Gastrocnemius medialis (tissue), 4 donors: ENCODE data around the gene CRYM. TPM values are rescaled to one million over a fixed set of nuclear protein-coding genes. Genes with fewer than 3 reads are reported as not detected.

Experiments used
- ATAC-seq, 2 donors: fragments of 150-250 bp; one replicate each; pipeline ENCODE4 v1.9.1; 2016
- DNase-seq, 2 donors: peaks; one replicate each; pipeline ENCODE4 v3.0.0-alpha.2; 2019
- H3K27ac ChIP-seq, 4 donors: fragments of 200-600 bp; sonication (generic); 1 replicate in 1 of 4; 2 replicates in 3 of 4; pipeline ENCODE4 v1.5.1; 2016 to 2018; ENCODE audit warnings: mild to moderate bottlenecking in 2 of 4, moderate library complexity in 1 of 4
- H3K27me3 ChIP-seq, 3 donors: fragments of 200-600 bp; sonication (generic) in 2 of 3; 1 replicate in 1 of 3; 2 replicates in 2 of 3; pipeline versions ENCODE4 v1.5.1 to v1.6.0; 2016 to 2019; ENCODE audit warnings: mild to moderate bottlenecking in 1 of 3, moderate library complexity in 1 of 3
- H3K36me3 ChIP-seq, 2 donors: fragments of 200-600 bp; sonication (generic) in 1 of 2; one replicate each; pipeline ENCODE4 v1.5.1; 2017 to 2018
- H3K4me1 ChIP-seq, 2 donors: fragments of 200-600 bp; sonication (generic) in 1 of 2; one replicate each; pipeline ENCODE4 v1.5.1; 2016 to 2017; ENCODE audit warnings: mild to moderate bottlenecking in 2 of 2
- H3K4me3 ChIP-seq, 4 donors: fragments of 200-600 bp; sonication (generic) in 3 of 4; 1 replicate in 1 of 4; 2 replicates in 3 of 4; pipeline ENCODE4 v1.5.1; 2016 to 2019; ENCODE audit warnings: mild to moderate bottlenecking in 2 of 4
- H3K9me3 ChIP-seq, 3 donors: fragments of 200-600 bp; sonication (generic) in 2 of 3; 1 replicate in 1 of 3; 2 replicates in 2 of 3; pipeline ENCODE4 v1.5.1; 2016 to 2019
- CTCF ChIP-seq, 5 experiments: fragments of 450-650 bp in 3 of 5; fragments of 200-600 bp in 2 of 5; sonication (generic) in 2 of 5; IDR thresholded peaks in 4 of 5; conservative IDR thresholded peaks in 1 of 5; 1 replicate in 4 of 5; 2 replicates in 1 of 5; pipeline ENCODE4 v1.5.1; 2016 to 2019; ENCODE audit warnings: antibody characterized with exemption in 5 of 5, mild to moderate bottlenecking in 3 of 5, moderate library complexity in 3 of 5
- POLR2A ChIP-seq, 2 donors: fragments of 450-650 bp; IDR thresholded peaks; one replicate each; pipeline ENCODE4 v1.6.1; 2017; ENCODE audit warnings: antibody characterized with exemption in 2 of 2, mild to moderate bottlenecking in 2 of 2, moderate library complexity in 2 of 2
- in situ Hi-C, 4 donors: fragments of 200-750 bp; cut with MboI; loops; one replicate each; pipeline versions ENCODE4 v1.15.0 to v1.8.0; 2017; ENCODE audit warnings: low sequenced_read_pairs in 4 of 4
- intact Hi-C: fragments of 100-400 bp; cut with DNase I; formaldehyde crosslinking; loops from one replicate; pipeline ENCODE4 v1.15.1; 2023; ENCODE audit warnings: low total_unique reads
- total RNA-seq, 4 donors: library from RNA; depleted of rRNA; stranded (reverse); fragments of >200 nt; gene quantifications; one replicate each; pipeline versions ENCODE4 v1.1.0 to v1.2.3, GENCODE V29; 2016

The CRYM gene
- total RNA-seq, 4 donors from 2014 or later: not detected

DNA sequence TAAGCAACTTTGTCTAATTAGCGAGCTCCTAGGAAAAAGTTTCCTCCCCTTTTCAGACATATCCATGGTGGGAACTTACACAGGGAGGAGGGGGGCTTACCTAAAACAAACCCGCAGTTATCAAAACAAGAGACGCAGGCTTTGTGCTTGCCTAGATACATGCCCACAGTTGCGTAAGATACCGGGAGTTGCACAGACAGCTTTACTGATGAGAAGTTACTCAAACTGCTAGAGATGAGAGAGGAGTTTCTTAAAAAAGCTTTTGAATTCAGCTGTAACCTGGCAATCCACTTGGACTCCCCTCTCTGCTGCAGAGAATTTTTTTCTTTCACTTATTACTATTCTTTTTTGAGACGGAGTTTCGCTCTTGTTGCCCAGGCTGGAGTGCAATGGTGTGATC lies 59.9 kb downstream of the CRYM start:
- DNase-seq (no peak), ATAC-seq (no peak)
- Histone ChIP-seq H3K36me3 (no peaks in the 10 kb centered on the region), H3K27me3 (peaks cover 0 to 4% (median 0%) of the 10 kb centered on the region in 3 donors), H3K27ac (no peak overlapping the region), H3K4me3 (no peak overlapping the region), H3K4me1 (no peaks in the 10 kb centered on the region), H3K9me3 (no peaks in the 10 kb centered on the region)
- in situ Hi-C loops (no loop called here), intact Hi-C loops (no loop called here)
- TF ChIP-seq POLR2A (IDR thresholded peaks at IDR 0.05): no peak
- TF ChIP-seq CTCF (IDR thresholded peaks at IDR 0.05 in 4 of 5, conservative IDR thresholded peaks at IDR 0.05 in 1 of 5): no peak

- ATAC-seq (no peak), DNase-seq (no peak)
- intact Hi-C loops (no loop called here), in situ Hi-C loops (no loop called here)
- H3K9me3 ChIP-seq: no peaks in the 10 kb centered on the region
- no peak overlapping the region for H3K4me3 ChIP-seq
- H3K4me1 ChIP-seq: no peaks in the 10 kb centered on the region
- H3K36me3 ChIP-seq: no peaks in the 10 kb centered on the region
- TF ChIP-seq POLR2A (IDR thresholded peaks at IDR 0.05): no peak
- no peak for TF ChIP-seq CTCF (IDR thresholded peaks at IDR 0.05 in 4 of 5, conservative IDR thresholded peaks at IDR 0.05 in 1 of 5)
- no peak overlapping the region for H3K27ac ChIP-seq
- H3K27me3 ChIP-seq: peaks cover 0 to 4% (median 0%) of the 10 kb centered on the region in 3 donors
Measured at GRCh38 chr16:21217121-21217520, 61.0 kb downstream of the CRYM start.

GRCh38 chr16:21214086-21214485 lies 64.0 kb downstream of the CRYM start:
- Histone ChIP-seq H3K27ac (no peak overlapping the region), H3K27me3 (peaks cover 0 to 4% (median 0%) of the 10 kb centered on the region in 3 donors), H3K9me3 (no peaks in the 10 kb centered on the region), H3K4me3 (no peak overlapping the region), H3K4me1 (no peaks in the 10 kb centered on the region), H3K36me3 (no peaks in the 10 kb centered on the region)
- ATAC-seq (no peak), DNase-seq (no peak)
- in situ Hi-C loops: no loop called here
- no peak for TF ChIP-seq CTCF (IDR thresholded peaks at IDR 0.05 in 4 of 5, conservative IDR thresholded peaks at IDR 0.05 in 1 of 5)
- no peak for TF ChIP-seq POLR2A (IDR thresholded peaks at IDR 0.05)
- intact Hi-C loops: no loop called here

DNA sequence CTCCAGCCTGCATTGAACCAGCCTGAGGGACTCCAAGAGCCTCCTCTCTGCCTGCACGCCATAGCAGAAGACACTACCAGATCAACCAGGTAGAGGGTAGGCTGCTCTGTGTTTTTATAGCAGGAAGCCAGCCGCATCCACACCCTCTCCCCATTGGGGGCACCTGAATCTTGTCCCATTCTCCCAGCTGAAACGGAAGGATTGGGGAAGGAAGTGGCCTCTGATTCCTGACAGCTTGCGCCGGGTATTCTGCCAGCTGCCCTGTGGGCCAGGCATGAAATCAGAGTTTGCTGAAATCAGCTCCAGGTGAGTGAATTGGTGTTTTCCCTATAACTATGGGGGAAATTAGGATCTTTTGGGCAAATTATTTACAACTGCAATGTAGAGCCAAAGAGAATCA lies 66.6 kb downstream of the CRYM start, which contains the start of gene ZP2:
ZP2 (minus strand) TSS at position 89 of the 400 bp plus-strand sequence; CDS start at position 62, 27 bp downstream.
- no peak for DNase-seq
- intact Hi-C loops: no loop called here

More for the DNA sequence above, 66.6 kb downstream of the CRYM start, which contains the start of gene ZP2:
- TF ChIP-seq POLR2A (IDR thresholded peaks at IDR 0.05): no peak
- no peak for TF ChIP-seq CTCF (IDR thresholded peaks at IDR 0.05 in 4 of 5, conservative IDR thresholded peaks at IDR 0.05 in 1 of 5)
- no peaks in the 10 kb centered on the region for H3K4me1 ChIP-seq
- peaks cover 0 to 2% (median 0%) of the 10 kb centered on the region in 3 donors for H3K27me3 ChIP-seq
- no peak for ATAC-seq
- in situ Hi-C loops: no loop called here
- no peaks in the 10 kb centered on the region for H3K9me3 ChIP-seq
- no peak within 1 kb of the TSS for H3K4me3 ChIP-seq
- H3K36me3 ChIP-seq: no peaks in the 10 kb centered on the region
- H3K27ac ChIP-seq: no peak within 1 kb of the TSS

Other genes with a start within 250 kb of the CRYM start
- gene DNAH3, start 127.4 kb downstream of the CRYM start, total RNA-seq: under 1 TPM; 0.02 to 0.47 (median 0.21) TPM
- gene LDAF1, start 119.6 kb downstream of the CRYM start, total RNA-seq: 10 to 100 TPM; 19.4 to 70.0 (median 34.3) TPM
- not detected for gene ZP2, start 66.7 kb downstream of the CRYM start, total RNA-seq
- gene ANKS4B, start 44.6 kb downstream of the CRYM start, total RNA-seq: under 1 TPM in 2 of 4 donors, not detected in 2; 0.04 to 0.10 TPM